Camera-type eye (tissue), 1 donor: ENCODE measurements around the gene SEC23B. TPM values are rescaled to one million over a fixed set of nuclear protein-coding genes. Genes with fewer than 3 reads are reported as not detected.

Source experiments
- total RNA-seq: library from RNA; depleted of rRNA; stranded (reverse); fragments of >200 nt; gene quantifications from one replicate; pipeline ENCODE4 v1.2.3, GENCODE V29; 2014

The SEC23B gene
- 62.3 TPM for total RNA-seq

GRCh38 chr20:18507218-18508191, at the start of gene SEC23B:
Gene SEC23B, plus strand, starts transcription at chr20:18507940. Its CDS starts 2,896 bp downstream, at chr20:18510836.

DNA sequence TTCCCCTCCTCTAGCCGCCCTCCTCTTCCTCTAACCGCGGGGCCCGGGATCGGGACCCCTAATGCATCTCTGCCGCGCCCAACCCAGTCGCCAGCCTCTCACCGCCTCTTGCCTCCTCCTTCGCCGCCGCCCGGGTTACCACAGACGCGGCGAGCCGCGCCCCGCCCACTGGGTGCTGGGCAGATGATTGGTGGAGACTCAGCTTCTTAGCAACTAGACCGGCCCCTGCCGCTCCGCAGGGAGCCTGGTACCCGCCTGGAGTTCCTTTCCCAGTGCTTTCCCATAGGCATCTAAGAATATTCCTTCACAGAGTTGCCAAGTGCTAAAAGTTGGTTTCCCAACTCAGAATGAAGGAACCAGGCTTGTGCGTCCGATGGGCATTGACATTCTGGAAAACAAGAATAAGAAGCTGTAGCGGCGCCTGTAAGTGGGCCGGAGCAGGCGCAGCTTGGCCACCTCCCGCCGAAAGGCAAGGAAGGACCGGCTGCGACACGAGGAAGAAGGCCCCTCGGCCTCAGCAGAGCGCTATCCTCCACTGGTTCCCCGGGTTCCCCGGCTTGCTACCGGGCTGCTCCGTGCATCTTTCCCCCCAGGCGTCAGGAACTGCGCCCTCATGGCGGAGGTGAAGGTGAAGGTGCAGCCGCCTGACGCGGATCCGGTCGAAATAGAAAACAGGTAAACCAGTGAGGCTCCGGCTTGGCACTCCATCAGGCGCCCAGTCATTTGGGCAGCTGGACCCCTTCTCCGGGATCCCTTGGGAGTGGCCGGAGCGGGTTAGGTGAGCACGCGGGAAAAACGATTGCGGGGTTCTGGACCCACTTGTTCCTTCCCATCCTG, 40.6 kb upstream of the SEC23B start, which contains the start of the genes DZANK1 and POLR3F:
TSS of gene DZANK1 (minus strand) at position 137 of the 837 bp plus-strand sequence. CDS start 1,672 bp downstream, outside the sequence.
TSS of gene POLR3F (plus strand) at position 497 of the 837 bp plus-strand sequence. CDS start at position 614, 117 bp downstream.

DNA sequence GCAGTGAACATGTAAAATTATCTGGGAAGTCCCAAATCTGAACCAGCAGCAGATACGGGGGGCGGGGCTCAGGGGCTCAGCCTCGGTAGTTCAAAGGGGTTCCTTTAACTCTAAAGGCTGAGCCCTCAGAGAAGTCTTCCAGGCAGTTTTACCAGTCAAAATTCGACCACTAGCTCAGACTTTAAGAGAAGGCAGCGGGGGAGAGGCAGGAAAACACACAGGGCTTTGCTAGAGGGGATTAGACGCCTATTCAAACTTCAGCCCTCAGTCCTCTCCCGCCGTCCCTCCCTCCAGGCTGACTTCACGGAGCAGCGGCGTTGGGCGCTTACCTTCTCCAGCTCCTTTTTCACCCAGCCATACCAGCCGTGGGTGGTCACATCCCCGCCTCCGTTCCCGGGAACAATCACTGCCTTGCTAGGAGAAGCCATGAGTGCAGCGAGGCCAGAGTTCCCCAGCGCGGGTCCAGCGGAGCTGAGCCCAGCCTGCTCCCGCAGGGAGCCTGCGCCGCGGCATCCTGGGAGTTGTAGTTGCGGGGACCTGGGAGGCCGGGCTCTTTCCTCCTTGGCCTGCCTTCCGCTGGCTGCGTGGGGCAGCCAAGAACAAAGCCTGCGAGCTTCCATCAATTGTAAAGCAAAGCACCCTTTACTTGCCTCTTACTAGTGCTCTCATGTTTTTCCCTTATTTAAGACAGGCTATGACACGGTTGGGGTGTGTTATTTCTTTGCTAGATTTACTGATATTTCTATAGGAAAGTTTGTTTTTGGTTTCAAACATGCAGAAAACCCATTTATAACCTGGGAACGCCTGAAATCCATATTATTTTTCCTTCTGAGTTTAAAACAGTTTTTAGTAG, 10.8 kb upstream of the SEC23B start, which contains the start of gene RBBP9:
TSS of gene RBBP9 (minus strand) at position 486 of the 853 bp plus-strand sequence. CDS start at position 428, 58 bp downstream.

GRCh38 chr20:18566892-18567738, 59.4 kb downstream of the SEC23B start, which contains the start of gene SMIM26:
Gene SMIM26, plus strand, starts transcription at chr20:18567432. Its CDS starts 47 bp downstream, at chr20:18567479.

DNA sequence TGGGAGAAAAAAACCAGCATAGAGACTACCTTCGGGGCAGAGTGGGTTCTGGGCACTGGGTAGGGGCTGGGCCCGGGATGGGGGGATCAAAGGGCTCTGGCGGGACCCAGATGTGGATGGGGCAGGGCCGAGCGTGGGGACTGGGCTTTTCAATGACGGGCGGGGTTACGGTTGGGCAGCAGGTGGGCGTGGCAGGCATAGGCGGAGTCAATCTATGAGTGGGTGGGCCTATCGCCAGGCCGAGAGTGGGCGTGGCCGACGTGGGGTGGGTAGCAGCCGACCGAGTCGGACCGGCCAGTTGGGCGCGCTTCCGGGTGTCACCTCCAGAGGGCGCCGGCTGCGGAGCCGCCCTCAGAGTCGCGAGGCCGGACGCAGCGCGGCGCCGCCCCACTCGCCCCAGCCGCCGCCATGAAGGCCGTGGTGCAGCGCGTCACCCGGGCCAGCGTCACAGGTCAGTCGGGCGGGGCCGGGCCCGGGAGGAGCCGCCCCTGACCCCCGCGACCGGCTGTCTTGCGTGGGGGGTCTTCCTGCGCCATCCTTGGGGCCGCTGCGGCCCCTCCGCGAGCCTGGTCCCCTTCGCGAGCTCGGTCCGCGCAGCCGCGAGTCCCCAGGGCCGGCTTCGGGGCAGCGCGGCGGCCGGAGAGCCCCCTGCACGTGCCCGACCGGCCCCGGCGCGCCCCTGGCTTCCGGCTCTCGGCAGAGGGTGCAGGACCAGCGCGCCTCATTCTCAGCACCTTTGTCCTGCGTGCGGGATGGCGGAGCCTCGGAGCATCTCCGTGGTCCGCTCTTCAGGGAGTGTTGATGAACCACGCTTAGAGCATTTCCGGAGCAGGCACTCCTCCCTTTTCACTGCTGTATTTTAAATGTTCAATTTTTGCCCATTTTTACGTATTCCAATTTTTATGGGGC, 80.2 kb downstream of the SEC23B start, which contains the start of gene DTD1:
TSS of gene DTD1 (plus strand) at position 390 of the 909 bp plus-strand sequence. CDS start at position 409, 19 bp downstream.

Other genes with a start within 250 kb of the SEC23B start
- gene ZNF133, start 219.4 kb upstream of the SEC23B start, total RNA-seq, result 38.3 TPM
- gene DZANK1, start 40.9 kb upstream of the SEC23B start, total RNA-seq, result 4.0 TPM
- gene POLR3F, start 40.5 kb upstream of the SEC23B start, total RNA-seq, result 24.5 TPM
- gene RBBP9, start 10.7 kb upstream of the SEC23B start, total RNA-seq, result 31.3 TPM
- 116 TPM for gene SMIM26, start 59.5 kb downstream of the SEC23B start, total RNA-seq
- gene DTD1, start 80.1 kb downstream of the SEC23B start, total RNA-seq, result 49.6 TPM